ENCODE data around the gene KCND3. TPM values are rescaled to one million over a fixed set of nuclear protein-coding genes. Genes with fewer than 3 reads are reported as not detected.
"Not testable (repeated sequence)": the region's sequence is repeated elsewhere in the genome, so short reads cannot be mapped to it uniquely, and the experiment has no call there.

KCND3 gene
- total RNA-seq, 1 donor from 2014 or later: 8.7 TPM

DNA sequence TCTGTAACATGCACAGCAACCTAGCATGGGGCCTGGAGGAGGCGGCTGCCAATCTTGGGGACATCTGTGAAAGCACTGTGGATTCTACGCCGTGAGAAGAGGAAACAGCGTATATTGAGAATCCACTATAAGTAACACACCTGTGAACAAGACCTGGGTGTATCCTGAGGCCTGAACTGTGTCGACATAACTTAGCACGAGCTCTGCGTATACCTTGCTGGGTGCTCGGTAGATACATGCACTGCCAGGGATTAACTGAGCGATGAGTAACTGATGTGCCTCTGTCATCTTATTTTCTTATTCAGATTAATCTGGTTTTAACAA is 175.2 kb downstream of the KCND3 start:
- DNase-seq (ENCODE audit: low spot score): no peak

DNA sequence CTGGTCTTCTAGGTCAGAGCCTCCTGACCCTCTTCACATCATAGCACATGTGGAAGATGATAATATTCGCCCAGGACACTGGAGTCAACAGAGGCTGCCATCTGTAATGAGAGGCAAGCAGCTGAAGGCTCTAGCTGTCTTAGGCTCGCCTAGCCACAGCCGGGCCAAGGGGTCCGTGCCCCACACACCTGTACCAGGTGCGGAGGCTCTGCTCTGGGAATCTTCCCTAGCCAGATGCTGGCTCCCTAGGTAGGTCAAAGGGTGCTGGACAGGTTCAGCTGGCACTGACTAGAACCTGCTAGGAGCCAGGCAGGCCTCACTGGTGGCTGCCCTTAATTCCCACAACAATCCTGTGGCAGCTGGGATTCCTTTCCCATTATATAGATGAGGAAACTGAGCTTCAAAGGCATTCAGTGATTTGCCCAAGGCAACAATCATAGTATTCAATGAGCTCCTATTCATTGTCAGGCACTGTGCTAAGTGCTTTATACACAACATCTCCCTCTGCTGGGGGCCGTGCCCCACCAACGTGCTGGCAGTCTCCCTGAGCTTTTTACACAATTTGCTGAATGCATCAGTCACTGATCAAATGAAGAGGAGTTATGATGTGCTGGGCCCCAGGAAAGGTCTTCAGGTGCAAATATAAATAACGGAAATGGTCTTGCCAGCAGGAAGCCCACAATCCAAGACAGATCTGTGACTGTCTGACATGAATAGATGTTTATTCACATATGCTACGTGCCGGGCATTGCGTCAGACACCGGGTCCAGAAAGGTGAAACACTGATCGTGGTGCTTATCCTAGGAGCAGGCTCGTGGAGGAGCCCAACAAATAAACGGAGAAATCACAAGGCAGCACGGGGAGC is 175.8 kb downstream of the KCND3 start:
- DNase-seq (ENCODE audit: low spot score): no peak

DNA sequence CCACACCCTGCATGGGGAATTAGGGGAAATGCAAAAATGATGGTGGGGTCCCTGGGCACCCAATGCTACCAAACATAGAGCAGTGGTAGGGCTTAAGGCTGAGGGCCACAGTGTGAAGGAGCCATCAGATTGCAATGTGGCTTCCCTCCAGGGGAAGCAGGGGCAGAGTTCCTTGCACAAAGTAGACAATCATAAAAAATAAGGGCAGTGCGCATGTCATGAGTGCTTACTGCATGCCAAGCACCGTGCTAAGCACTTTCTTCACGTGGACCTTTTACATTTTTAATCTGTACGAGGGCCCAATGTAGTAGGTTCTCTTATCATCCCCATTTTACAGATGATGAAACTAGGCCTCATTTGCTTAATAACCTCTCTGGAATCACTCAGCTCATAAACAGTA is 177.2 kb downstream of the KCND3 start:
- DNase-seq (ENCODE audit: low spot score): no peak

DNA sequence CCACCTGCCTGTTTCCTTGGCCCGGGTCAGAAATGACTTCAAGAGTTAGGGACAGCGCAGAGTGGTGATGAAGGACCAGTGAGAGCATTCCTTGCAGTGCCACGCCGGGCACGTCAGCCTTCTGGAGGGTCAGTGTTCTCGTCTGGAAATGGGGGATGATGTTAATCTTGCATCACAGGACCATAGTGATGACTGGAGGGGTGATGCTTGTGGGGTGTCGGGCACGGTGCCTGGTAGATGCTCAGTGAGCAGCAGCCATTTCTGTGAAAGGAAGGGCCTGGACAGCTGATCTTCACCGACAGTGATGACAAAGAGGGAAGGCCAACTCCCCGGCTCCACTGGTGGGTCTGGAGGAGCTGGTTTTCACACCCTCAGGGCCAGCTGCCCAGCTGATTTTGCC is 177.6 kb downstream of the KCND3 start:
- DNase-seq (ENCODE audit: low spot score): no peak

DNA sequence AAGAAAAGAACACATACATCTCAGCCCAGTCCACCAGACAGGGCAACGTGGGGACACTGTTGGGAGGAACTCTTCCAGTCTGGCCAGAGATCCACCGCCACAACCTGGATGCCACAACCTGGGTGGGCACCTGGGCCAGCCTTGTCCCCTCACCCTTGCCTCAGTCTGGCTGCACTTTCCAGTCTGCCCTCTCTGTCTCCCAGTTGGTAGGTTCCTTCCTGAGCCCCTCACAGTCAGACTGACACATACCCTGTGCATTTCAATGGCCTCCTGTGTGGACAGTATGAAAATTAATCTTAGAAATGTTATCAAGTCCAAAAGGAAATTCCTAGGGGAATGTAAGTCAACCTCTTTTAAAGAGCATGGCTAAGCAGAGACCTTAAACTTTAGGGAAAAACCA is 184.2 kb downstream of the KCND3 start:
- no peak for DNase-seq (ENCODE audit: low spot score)

DNA sequence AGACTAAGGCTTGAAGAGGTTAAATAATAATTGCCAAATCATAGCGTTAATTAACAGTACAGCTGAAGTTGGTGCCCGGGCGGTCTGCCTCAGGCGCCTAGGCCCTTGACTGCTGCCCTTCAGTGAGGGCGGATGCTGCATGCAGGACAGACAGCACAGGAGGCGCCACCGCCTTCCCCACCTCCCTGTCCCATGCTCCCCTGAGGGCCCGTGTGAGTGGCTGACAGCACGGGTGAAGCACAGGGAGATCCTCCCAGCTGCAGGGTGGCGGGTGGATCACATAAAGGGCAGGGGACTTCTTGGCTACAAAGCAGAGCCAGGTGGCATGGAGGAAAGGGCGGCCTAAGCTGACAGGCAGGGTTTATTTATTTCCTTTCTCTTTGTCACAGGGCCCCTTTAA is 184.7 kb downstream of the KCND3 start:
- no peak for DNase-seq (ENCODE audit: low spot score)

DNA sequence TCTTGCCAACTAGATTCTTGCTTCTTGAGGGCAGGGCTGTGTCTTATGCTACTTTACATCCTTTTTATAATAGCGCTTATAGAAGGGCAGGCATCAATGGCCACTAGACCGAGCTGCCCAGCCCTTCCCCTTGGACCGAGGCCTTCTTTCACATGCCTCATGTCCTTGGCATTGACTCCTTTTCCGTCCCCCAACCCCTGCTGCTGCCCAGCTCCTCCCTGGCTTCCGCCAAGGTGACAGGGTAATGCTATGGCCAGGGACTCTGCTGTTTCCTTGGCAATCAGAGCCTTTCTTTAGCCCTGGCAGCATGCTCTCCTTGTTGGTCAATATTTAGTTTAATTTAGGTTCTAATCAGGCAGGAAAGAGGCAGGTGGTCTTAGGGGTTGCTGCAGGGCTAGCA is 185.5 kb downstream of the KCND3 start:
- DNase-seq (ENCODE audit: low spot score): no peak

DNA sequence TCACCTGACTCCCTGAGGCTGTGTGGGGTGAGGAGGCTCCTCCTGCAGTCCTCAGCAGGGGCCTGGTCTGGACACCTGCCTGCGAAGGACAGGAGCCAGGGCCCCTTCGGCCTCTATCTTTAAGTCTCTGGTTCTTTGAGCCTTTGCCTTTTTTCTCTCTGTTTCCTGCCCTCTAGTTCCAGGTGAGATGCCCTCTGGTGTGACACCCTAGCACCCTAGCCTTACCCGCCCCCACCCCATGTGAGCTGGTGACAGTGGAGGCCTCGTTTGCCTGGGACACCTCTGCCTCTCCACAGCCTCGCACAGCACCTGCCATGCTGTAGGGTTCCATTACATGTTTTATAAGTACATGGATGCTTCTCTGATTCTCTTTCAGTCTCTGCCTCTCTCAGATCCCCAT is 186.5 kb downstream of the KCND3 start:
- DNase-seq (ENCODE audit: low spot score): no peak

DNA sequence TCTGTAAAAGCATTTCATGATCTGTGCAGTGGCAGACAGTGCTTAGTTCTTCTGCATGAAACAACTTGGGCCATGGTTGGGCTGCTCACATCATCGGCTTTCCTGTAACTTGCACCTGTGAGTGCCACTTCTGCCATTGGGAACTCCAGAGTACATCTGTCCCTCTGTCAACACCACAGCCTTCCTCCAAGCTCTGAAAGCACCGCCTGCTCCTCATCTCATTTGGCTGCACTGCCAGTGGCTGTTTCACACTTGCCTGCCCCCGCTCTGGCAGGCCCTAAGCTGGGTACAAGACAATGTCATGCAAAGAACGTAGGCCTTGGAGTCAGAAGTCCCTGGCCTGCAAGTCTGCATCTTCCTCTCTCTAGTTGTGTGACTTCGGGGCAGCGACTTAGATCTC is 187.4 kb downstream of the KCND3 start:
- DNase-seq (ENCODE audit: low spot score): no peak

DNA sequence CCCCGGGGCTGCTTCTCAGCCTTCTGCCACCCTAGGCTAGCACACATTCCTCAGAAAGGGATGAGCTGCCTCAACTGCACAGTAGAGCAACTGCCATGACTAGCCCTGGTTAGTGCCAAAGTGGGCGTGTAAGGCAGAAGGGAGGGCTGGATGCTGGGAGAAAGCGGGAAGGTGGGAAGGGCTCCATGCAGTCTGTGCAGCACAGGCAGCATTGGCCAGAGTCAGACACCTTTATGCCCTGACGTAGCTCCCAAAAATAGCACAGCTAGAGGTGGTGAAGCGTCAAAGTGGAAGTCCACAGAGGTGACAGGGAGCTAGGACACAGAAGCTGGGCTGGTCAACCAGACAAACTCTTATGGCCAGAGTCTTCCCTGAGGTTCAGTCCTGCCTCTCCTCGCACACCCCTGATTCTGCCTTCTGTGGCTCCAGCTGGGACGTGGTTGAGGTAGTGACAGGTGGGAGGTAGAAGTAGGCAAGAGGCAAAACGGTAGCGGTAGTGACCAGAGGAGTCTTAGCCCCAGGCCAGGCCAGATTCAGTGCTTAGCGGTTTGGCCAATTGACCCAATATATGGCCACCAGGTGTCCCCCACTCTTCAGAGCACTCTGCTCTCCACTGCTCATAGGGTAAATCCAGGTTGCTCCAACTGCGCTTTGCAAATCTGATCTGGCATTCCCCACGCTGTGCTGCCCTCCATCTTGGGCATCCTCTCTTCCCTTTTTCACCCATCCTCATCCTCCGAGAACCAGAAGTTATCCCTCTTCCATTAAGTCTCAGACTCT is 188.2 kb downstream of the KCND3 start:
- DNase-seq (ENCODE audit: low spot score): no peak

DNA sequence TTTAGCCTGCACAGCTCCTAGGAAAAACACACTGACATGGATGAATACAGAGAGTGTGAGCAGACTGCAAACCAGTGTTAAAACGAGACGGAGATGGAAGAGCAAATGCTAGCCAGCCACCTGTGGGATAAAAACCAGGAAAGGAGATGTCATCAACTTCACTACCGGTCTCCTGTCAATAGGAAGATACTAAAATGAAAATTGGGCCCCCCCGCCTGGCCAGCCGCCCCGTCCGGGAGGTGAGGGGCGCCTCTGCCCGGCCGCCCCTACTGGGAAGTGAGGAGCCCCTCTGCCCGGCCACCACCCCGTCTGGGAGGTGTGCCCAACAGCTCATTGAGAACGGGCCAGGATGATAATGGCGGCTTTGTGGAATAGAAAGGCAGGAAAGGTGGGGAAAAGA is 189.7 kb downstream of the KCND3 start:
- not testable (repeated sequence) for DNase-seq (ENCODE audit: low spot score)

DNA sequence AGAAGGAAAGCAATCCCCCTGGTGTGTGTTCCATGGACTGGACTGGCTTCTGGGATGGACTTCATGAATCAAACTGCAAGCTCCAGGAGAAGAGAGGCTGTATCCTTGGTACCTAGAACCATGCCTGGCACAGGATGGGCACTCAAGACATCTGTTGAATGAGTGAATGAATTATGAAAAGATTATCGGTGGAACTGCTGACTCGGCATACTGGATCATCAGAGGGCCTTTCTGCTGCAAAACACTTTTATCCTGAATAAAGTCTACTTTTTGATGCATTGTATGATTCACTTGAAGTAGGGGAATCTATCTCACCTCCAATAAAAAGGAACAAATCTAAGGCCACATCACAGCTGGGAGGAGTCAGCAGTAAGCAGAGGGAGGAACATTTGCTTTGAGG is 190.9 kb downstream of the KCND3 start:
- no peak for DNase-seq (ENCODE audit: low spot score)

DNA sequence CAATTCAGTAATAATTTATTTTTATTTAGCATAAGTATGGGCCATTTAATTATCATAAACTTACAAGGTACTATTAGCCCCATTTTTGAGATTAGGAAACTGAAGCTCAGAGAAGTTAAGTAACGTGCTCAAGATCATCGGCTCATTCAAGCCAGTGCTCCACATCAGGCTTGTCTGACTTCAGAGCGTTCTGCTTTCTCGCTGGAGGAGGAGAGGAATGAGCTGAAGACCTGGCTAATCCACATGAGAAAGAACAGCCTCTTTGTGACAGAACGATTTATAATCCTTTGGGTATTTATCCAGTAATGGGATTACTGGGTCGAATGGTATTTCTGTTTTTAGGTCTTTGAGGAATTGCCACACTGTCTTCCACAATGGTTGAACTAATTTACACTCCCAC is 194.1 kb downstream of the KCND3 start:
- no peak for DNase-seq (ENCODE audit: low spot score)

DNA sequence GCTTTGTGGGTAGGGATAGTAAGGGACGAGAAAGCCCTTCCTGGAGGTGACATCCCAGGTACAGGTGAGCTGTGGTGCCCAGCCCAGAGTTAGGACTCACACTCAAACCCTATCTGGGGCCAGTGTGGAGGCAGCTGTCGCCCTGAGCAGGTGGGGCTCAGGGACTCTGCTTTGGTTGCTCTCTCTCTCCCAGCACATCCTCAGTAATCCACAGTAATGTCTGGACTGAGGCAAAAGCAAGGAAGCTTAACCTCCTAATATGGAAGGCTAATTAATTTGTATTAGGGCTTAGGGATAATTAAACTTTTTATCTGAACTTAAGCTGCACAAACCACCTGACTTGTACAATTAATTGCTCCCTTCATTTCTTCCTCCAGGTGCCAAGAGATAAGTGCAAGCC is 195.5 kb downstream of the KCND3 start:
- DNase-seq (ENCODE audit: low spot score): no peak

DNA sequence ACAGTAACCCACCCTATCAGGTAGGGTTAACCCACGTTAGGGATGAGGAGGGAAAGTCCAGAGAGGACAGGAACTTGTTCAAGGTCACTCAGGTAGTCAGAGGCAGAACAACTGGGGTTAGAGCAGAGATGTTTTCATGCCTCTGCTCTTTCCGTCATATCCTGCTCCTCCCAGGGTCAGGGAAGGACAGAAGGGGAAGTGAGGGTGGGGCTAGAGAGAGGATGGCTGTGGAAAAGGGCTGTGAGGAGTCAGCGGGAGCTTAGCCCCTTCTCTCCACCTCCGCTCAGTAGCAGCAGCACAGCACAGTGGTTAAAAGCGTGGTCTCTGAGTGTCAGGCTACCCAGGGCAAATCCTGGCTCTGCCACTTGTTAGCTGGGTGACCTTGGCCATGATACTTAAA is 197.2 kb downstream of the KCND3 start:
- no peak for DNase-seq (ENCODE audit: low spot score)

DNA sequence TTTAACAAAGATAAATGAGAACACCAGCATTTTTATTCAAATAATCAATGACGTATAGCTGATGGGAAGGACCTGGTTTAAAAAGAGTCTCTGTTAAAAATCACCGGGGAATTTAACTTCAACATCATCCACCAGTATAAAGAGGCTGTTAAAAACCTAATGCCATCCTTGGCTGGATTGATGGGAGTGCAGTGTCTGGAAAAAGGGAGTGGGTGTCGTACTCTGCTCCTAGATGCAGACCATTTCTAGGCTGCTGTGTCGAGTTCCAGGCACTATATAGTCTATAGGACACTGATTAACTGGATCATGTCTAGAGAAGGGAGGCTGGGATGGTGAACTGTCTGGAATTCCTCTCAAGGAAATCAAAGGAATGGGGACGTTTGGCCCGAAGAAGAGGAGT is 197.7 kb downstream of the KCND3 start:
- no peak for DNase-seq (ENCODE audit: low spot score)

DNA sequence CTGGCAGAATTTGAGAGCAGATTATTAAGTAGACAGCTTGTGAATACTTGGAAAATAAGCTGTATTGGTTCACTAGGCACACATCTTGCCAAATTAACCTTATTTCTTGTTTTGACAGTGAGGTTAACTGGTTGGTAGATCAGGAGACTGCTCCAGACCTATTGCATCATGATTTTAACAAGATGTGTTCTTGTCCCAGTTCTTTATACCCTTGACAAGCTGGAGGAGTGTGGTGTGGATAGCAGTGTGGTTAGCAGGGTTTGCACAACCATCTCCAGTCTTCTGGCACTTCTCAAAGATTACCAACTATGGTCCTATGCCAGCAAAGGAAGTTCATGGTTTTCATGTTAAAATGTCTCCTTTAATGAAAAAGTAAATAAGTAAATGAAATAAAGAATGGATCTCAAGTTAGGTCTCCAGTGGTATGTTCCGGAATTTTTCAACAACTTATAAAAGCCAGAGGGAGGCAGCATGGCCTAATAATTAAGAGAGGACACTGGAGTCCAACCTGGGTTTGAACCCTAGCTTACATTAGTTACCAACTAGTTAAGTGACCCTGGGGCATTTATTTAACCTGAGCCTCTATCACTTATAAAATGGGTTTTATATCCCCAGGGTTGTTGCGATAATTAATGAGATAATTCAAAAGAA is 199.7 kb downstream of the KCND3 start:
- no peak for DNase-seq (ENCODE audit: low spot score)

DNA sequence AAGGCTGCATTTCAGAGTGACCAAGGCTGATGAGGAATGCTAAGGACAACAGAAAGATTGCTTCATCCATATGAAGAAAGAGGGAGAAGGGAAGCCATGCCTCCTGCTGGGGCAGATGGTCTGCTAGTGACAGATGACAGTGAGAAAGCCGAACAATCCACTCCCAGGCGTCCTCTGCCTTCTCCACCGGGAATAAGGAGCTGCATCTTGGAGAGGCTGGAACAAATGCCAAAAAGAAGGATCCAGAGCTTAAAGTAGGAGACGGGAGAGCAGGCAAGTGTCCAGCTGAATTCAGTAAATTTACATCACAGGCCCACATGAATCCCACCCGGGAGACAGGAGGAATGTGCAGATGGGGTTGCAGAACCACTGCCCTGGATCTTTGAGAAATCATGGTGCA is 200.3 kb downstream of the KCND3 start:
- no peak for DNase-seq (ENCODE audit: low spot score)

DNA sequence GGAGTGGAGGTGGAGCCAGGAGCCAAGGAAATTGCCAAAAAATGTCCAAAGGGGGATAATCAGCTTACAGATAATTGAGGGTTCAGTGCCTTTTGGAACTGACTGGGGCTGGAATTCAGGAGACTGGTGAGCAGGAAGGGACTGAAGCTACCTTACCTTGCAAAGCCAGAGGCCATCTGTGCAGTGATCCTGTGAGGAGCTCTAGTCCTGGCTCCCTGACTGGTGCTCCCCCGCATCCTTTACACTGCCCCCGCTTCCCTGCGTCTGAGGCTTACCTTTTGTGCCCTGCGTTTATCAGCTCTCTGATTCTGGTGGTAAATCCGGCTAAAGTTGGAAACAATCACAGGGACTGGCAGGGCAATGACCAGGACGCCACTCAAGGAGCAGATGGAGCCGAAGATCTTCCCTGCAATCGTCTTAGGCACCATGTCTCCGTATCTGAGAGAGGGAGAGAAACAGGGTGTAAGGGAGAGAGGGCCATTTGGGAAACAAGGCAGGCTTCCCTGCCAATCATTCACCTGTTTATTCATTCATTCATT is 202.7 kb downstream of the KCND3 start:
- no peak for DNase-seq (ENCODE audit: low spot score)

DNA sequence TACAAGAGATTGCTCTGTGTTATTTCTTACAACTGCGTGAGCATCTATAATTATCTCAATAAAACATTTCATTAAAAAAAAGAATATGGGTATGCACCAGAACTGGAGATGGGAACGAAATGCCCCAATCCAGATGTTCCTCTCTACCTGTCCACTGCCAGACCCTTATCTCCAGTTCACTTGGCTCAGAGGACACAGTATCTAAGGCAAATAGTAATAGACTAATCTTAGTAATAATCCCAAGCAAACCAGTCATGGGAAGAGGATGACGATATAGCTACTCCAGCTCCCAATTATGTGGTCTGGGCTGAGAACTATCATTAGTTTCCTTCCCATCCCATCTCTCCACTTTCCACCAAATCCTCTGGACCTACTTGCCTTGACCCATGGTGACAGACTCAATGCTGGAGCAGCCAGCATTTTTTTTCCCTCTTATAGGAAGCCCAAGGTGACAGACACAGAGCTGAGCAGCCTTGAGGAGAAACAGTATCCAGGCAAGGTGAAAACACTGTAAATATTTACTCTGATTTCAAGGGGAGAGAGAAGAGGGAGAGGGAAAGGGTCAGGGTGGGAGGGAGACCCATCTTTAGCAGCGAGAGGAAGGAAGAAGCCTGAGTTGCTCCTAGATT is 205.1 kb downstream of the KCND3 start:
- DNase-seq (ENCODE audit: low spot score): no peak

DNA sequence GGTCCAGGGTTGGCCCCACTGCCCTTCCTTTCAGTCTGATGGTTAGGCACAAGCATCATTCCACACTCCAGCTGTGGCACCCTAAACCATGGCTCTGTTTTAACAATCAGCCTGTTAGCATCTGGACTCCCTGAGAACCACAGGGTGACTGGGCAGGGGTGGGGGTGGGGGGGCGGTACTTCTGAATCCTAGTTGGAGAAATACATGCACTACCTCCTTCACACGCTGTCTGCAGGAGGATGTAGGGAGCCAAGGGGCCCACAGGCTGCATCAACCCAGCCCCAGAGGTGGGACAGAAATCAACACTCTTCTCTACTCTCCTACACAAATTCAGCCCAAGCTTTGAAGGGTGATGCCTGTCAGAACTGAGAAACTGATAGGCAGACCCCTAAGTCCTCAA is 209.9 kb downstream of the KCND3 start:
- no peak for DNase-seq (ENCODE audit: low spot score)

DNA sequence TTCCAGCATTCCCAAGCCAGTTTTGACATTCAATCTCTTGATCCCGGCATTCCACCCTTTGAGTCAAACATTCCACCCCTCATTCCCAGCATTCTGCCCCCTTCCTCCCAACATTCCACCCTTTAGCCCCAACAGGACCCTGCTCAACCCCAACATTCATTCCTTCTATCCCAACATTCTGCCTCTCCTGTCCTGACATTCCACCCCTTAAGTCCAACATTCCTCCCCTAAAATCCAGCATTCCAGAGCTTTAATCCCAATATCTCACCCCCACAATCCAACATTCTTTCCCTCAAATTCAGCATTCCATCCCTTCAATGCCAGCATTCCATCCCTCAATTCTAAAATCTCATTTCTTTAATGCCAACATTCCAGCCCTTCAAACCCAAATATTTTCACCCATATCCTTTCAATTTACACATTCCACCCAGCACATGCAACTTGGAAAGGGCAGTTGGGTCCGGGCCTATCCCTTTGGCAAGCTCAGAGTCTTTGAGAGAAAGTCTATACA is 210.9 kb downstream of the KCND3 start:
- no peak for DNase-seq (ENCODE audit: low spot score)
